ENCODE results near the gene CEACAM6.

- TF ChIP-seq POLR2AphosphoS5 (IDR thresholded peaks at IDR 0.05) = no peak
- no peak for TF ChIP-seq POLR2A (IDR thresholded peaks at IDR 0.05)
- TF ChIP-seq CTCF (IDR thresholded peaks at IDR 0.05) = no peak
- no peak for TF ChIP-seq EP300 (IDR thresholded peaks at IDR 0.05)
These were observed 28.3 kb downstream of the CEACAM6 start for GRCh38 chr19:41783612-41784011.
